Measurements from ENCODE around the gene TNNI2. TPM values are rescaled to one million over a fixed set of nuclear protein-coding genes. Genes with fewer than 3 reads are reported as not detected.

The TNNI2 gene
- total and polyA plus RNA-seq, 10 donors = 2.3 to 21.8 (median 6.7) TPM

GRCh38 chr11:1851468-1852180 lies 12.8 kb downstream of the TNNI2 start:
- Histone ChIP-seq H3K27ac (peak overlapping the region; percentile 79 to 94 (median 92)), H3K36me3 (peaks cover 0 to 12% (median 0%) of the 10 kb centered on the region in 6 donors)
- intact Hi-C loops (cut with DNase I; ENCODE audit: low total_unique reads) = no loop called here

DNA sequence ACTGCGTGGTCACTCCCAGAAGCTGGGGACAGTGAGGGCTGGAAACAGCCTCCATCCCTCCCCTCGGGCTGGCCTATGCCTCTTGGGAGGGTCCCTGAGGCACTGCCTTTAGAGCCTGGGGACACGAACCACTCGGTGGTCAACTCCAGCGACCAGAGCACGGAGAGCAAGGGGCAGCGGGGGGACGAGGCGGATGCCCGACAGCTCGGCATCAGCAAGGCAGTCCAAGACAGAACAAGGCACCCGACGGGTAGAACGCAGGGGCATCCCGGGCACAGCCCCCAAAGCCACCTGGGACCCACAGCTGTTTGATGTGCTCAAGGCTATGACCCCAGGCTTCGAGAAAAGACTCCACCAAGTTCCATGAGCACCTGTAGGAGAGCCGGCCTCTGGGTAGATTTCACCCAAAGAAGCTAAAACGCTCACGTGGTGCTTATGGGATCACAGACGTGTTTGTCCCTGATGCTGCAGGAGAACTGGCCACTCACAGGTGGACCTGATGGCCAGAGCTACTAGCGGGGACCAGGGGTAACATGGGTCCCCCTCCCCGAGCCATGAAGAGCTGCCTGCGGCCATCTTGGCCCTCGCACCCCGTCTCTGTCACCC lies 13.6 kb downstream of the TNNI2 start:
- peaks cover 43 to 100% (median 81%) of the 10 kb centered on the region in 6 donors for H3K4me1 ChIP-seq
- peak overlapping the region; percentile 79 to 94 (median 92) for H3K27ac ChIP-seq

More at GRCh38 chr11:1851468-1852180, 12.8 kb downstream of the TNNI2 start:
- WGBS, 5 donors = 86 to 94% (median 88%) methylated on average over 7 to 21 of the region's 21 CpGs
- peak; percentile 84 for DNase-seq
- Histone ChIP-seq H3K9me3 (no peaks in the 10 kb centered on the region), H3K27me3 (replicated peaks in 1 of 7) (no peaks in the 10 kb centered on the region), H3K4me1 (peaks cover 36 to 100% (median 77%) of the 10 kb centered on the region in 6 donors), H3K4me3 (peak overlapping the region in 1 of 8 donors; percentile 71)
- TF ChIP-seq POLR2A (IDR thresholded peaks at IDR 0.05) (no peak), POLR2AphosphoS5 (IDR thresholded peaks at IDR 0.05) (no peak)
- TF ChIP-seq, protein P1, sequence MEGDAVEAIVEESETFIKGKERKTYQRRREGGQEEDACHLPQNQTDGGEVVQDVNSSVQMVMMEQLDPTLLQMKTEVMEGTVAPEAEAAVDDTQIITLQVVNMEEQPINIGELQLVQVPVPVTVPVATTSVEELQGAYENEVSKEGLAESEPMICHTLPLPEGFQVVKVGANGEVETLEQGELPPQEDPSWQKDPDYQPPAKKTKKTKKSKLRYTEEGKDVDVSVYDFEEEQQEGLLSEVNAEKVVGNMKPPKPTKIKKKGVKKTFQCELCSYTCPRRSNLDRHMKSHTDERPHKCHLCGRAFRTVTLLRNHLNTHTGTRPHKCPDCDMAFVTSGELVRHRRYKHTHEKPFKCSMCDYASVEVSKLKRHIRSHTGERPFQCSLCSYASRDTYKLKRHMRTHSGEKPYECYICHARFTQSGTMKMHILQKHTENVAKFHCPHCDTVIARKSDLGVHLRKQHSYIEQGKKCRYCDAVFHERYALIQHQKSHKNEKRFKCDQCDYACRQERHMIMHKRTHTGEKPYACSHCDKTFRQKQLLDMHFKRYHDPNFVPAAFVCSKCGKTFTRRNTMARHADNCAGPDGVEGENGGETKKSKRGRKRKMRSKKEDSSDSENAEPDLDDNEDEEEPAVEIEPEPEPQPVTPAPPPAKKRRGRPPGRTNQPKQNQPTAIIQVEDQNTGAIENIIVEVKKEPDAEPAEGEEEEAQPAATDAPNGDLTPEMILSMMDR (IDR thresholded peaks at IDR 0.05 in 8 of 11, conservative IDR thresholded peaks at IDR 0.05 in 3 of 11) = no peak

DNA sequence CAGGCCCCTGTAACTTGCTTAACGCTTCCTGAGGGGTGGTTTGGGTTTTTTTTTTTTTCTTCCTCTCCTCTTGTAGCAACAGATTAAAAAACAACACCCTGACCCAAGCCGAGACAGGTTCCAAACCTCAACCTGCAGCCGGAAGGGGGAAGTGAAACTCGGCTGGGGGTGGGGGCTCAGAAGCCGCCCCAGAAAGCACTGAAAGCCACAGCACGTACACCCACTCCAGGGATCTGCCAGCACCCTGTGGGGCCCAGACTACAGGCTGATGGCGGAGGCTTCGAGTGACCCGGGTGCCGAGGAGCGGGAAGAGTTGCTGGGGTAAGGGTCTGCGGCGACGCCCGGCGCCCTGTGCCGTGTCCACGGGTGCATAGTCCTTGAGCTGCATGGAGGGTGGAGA lies 14.1 kb downstream of the TNNI2 start, which contains the start of gene LSP1:
Gene LSP1, plus strand, starts transcription at position 208 of the 400 bp plus-strand sequence. Its CDS starts 61 bp downstream, at position 269.
- TF ChIP-seq, protein P1 (IDR thresholded peaks at IDR 0.05 in 8 of 11, conservative IDR thresholded peaks at IDR 0.05 in 3 of 11) = no peak
- peak; percentile 83 to 86 (median 84) for TF ChIP-seq POLR2AphosphoS5 (IDR thresholded peaks at IDR 0.05)
- H3K4me1 ChIP-seq = peaks cover 45 to 100% (median 82%) of the 10 kb centered on the region in 6 donors
- no peaks in the 10 kb centered on the region for H3K9me3 ChIP-seq
- intact Hi-C loops (cut with DNase I; ENCODE audit: low total_unique reads) = no loop called here
- H3K27me3 ChIP-seq (replicated peaks in 1 of 7) = no peaks in the 10 kb centered on the region
- DNase-seq = peak; percentile 95
- peak within 1 kb of the TSS; percentile 79 to 94 (median 92) for H3K27ac ChIP-seq
- H3K4me3 ChIP-seq = peak within 1 kb of the TSS; percentile 56 to 74 (median 59)
- peaks cover 0 to 24% (median 0%) of the 10 kb centered on the region in 6 donors for H3K36me3 ChIP-seq
- WGBS, 5 donors = 17 to 31% (median 29%) methylated on average over 18 of the region's 18 CpGs

More for the DNA sequence above, 13.6 kb downstream of the TNNI2 start:
- Histone ChIP-seq H3K27me3 (replicated peaks in 1 of 7) (no peaks in the 10 kb centered on the region), H3K4me3 (peak overlapping the region in 6 of 8 donors; percentile 57 to 74 (median 62)), H3K9me3 (no peaks in the 10 kb centered on the region), H3K36me3 (peaks cover 0 to 19% (median 0%) of the 10 kb centered on the region in 6 donors)
- 59 to 72% (median 64%) methylated on average over 20 to 25 of the region's 25 CpGs for WGBS, 5 donors
- intact Hi-C loops (cut with DNase I; ENCODE audit: low total_unique reads) = no loop called here
- no peak for TF ChIP-seq POLR2A (IDR thresholded peaks at IDR 0.05)
- no peak for TF ChIP-seq POLR2AphosphoS5 (IDR thresholded peaks at IDR 0.05)
- TF ChIP-seq, protein P1 (IDR thresholded peaks at IDR 0.05 in 8 of 11, conservative IDR thresholded peaks at IDR 0.05 in 3 of 11) = no peak
- peak; percentile 86 for DNase-seq

Measured in spleen (tissue), 11 donors.